ENCODE measurements around the gene TUG1.

TUG1 gene

GRCh38 chr22:30948930-30949342, 20.1 kb upstream of the TUG1 start:
- no peak overlapping the region for H3K4me2 ChIP-seq (ENCODE audit: low read depth, low read length)
- no peaks in the 10 kb centered on the region for H3K9me2 ChIP-seq (replicated peaks; ENCODE audit: insufficient read depth, low read length)
- H3K36me3 ChIP-seq (replicated peaks; ENCODE audit: insufficient read depth, low read length): 0 out of 2 replicates have a peak, but pooled peaks cover 2% of the 10 kb centered on the region
- no peaks in the 10 kb centered on the region for H3K9me3 ChIP-seq (replicated peaks; ENCODE audit: insufficient read depth, low read length)
- no peak for TF ChIP-seq EZH2phosphoT487 (IDR thresholded peaks at IDR 0.05; ENCODE audit: low read length)
- no peak for TF ChIP-seq EZH2 (optimal IDR thresholded peaks at IDR 0.05; ENCODE audit: low read depth, low read length)
- no peak for TF ChIP-seq CTCF (IDR thresholded peaks at IDR 0.05; ENCODE audit: low read length)
- H4K20me1 ChIP-seq (ENCODE audit: insufficient read depth, low read length): no peaks in the 10 kb centered on the region
- H3K4me1 ChIP-seq (ENCODE audit: low read length): no peaks in the 10 kb centered on the region
- H3K27ac ChIP-seq (ENCODE audit: low read length): no peak overlapping the region
- H3F3A ChIP-seq (ENCODE audit: insufficient read depth, low read length): no peaks in the 10 kb centered on the region
- DNase-seq: no peak
- H2AFZ ChIP-seq (ENCODE audit: low read length): no peak overlapping the region
- H3K9ac ChIP-seq (ENCODE audit: low read length): no peak overlapping the region
- H3K27me3 ChIP-seq (replicated peaks; ENCODE audit: insufficient read depth, low read length): no peaks in the 10 kb centered on the region
- no peaks in the 10 kb centered on the region for H3K79me2 ChIP-seq (ENCODE audit: low read length)
- no peak overlapping the region for H3K4me3 ChIP-seq (ENCODE audit: low read length)

DNA sequence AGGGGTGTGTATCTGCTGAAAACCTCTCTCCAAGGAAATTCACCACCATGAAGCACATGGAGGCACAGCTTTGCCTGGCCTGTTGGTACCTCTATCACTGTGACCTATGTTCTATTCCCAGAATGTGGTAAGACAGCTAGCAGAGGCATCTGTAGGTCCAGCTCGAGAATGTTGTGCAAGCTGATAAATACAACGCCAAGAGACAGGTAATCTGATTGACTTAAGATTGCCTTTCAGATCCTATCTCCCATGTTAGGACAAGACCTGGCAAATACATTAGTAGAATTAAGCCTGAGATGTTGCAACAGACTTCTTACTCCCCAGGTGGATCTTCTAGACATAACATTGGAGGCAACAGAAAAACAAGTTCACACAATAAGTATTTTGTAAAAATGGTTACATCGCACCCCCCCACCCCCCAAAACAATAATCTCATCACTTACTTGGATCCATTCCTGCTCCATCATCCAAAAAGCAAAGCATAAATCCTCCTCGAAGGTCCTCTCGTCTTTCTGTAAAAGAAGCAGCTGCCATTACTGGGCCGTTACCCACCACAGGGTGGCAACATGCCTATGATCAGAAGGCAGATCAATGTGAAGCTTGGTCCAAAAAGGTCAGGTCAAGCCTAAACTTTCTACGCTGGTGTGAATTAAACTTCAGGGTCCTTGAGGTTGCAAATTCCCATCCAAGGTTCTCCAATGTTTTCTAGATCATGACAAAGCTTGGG, 19.0 kb upstream of the TUG1 start:
- Histone ChIP-seq H3K9me2 (replicated peaks; ENCODE audit: insufficient read depth, low read length) (no peaks in the 10 kb centered on the region), H3K4me2 (ENCODE audit: low read depth, low read length) (no peak overlapping the region), H4K20me1 (ENCODE audit: insufficient read depth, low read length) (no peaks in the 10 kb centered on the region), H3K4me1 (ENCODE audit: low read length) (no peaks in the 10 kb centered on the region), H3K9ac (ENCODE audit: low read length) (no peak overlapping the region), H3F3A (ENCODE audit: insufficient read depth, low read length) (no peaks in the 10 kb centered on the region), H3K79me2 (ENCODE audit: low read length) (no peaks in the 10 kb centered on the region), H3K27me3 (replicated peaks; ENCODE audit: insufficient read depth, low read length) (no peaks in the 10 kb centered on the region), H2AFZ (ENCODE audit: low read length) (no peak overlapping the region), H3K36me3 (replicated peaks; ENCODE audit: insufficient read depth, low read length) (0 out of 2 replicates have a peak, but pooled peaks cover 2% of the 10 kb centered on the region), H3K4me3 (ENCODE audit: low read length) (no peak overlapping the region), H3K9me3 (replicated peaks; ENCODE audit: insufficient read depth, low read length) (no peaks in the 10 kb centered on the region), H3K27ac (ENCODE audit: low read length) (no peak overlapping the region)
- TF ChIP-seq EZH2 (optimal IDR thresholded peaks at IDR 0.05; ENCODE audit: low read depth, low read length) (no peak), EZH2phosphoT487 (IDR thresholded peaks at IDR 0.05; ENCODE audit: low read length) (no peak), CTCF (IDR thresholded peaks at IDR 0.05; ENCODE audit: low read length) (no peak)
- no peak for DNase-seq

GRCh38 chr22:30953206-30953605, 15.9 kb upstream of the TUG1 start:
- Histone ChIP-seq H3K79me2 (ENCODE audit: low read length) (no peaks in the 10 kb centered on the region), H2AFZ (ENCODE audit: low read length) (no peak overlapping the region), H3K4me3 (ENCODE audit: low read length) (no peak overlapping the region), H3K27me3 (replicated peaks; ENCODE audit: insufficient read depth, low read length) (no peaks in the 10 kb centered on the region), H3F3A (ENCODE audit: insufficient read depth, low read length) (no peaks in the 10 kb centered on the region), H3K27ac (ENCODE audit: low read length) (no peak overlapping the region), H3K9ac (ENCODE audit: low read length) (no peak overlapping the region), H4K20me1 (ENCODE audit: insufficient read depth, low read length) (no peaks in the 10 kb centered on the region), H3K9me2 (replicated peaks; ENCODE audit: insufficient read depth, low read length) (no peaks in the 10 kb centered on the region), H3K4me2 (ENCODE audit: low read depth, low read length) (no peak overlapping the region), H3K9me3 (replicated peaks; ENCODE audit: insufficient read depth, low read length) (no peaks in the 10 kb centered on the region), H3K36me3 (replicated peaks; ENCODE audit: insufficient read depth, low read length) (no peaks in the 10 kb centered on the region), H3K4me1 (ENCODE audit: low read length) (no peaks in the 10 kb centered on the region)
- DNase-seq: no peak
- TF ChIP-seq EZH2 (optimal IDR thresholded peaks at IDR 0.05; ENCODE audit: low read depth, low read length) (no peak), EZH2phosphoT487 (IDR thresholded peaks at IDR 0.05; ENCODE audit: low read length) (no peak), CTCF (IDR thresholded peaks at IDR 0.05; ENCODE audit: low read length) (no peak)

All from MM.1S (cell line).